SU-DHL-6 (cell line): Measurements from ENCODE around the gene ABLIM1.

Experiments used
- H2AFZ ChIP-seq: fragments of 200-600 bp; sonication (generic); 2 replicates; pipeline ENCODE4 v1.6.1; 2014; ENCODE audit warnings: low read depth, mild to moderate bottlenecking, moderate library complexity, mixed read lengths, antibody characterized with exemption, low read length; ENCODE audit not compliant: severe bottlenecking
- H3F3A ChIP-seq: fragments of 200-600 bp; shearing (Covaris generic); 2 replicates; pipeline ENCODE4 v1.6.0; 2016; ENCODE audit warnings: antibody characterized with exemption, mild to moderate bottlenecking; ENCODE audit not compliant: insufficient read depth
- H3K27ac ChIP-seq: fragments of 200-600 bp; sonication (generic); 2 replicates; pipeline ENCODE4 v1.5.1; 2016; ENCODE audit warnings: low read depth, mild to moderate bottlenecking, low read length, moderate library complexity, mixed read lengths
- H3K27me3 ChIP-seq: fragments of 200-600 bp; sonication (generic), shearing (Covaris generic); 2 replicates; pipeline ENCODE4 v1.6.0; 2014; ENCODE audit warnings: mild to moderate bottlenecking, low read length
- H3K36me3 ChIP-seq: fragments of 200-600 bp; sonication (generic); 2 replicates; pipeline ENCODE4 v1.6.1; 2014; ENCODE audit warnings: mild to moderate bottlenecking, low read length, mixed read lengths
- H3K4me2 ChIP-seq: fragments of 300-600, 200-600 bp; shearing (Covaris generic), sonication (generic); 2 replicates; pipeline ENCODE4 v1.6.0; 2014; ENCODE audit warnings: low read length, low read depth, mild to moderate bottlenecking; ENCODE audit not compliant: poor library complexity, severe bottlenecking
- H3K4me3 ChIP-seq: fragments of 200-600 bp; sonication (generic); 2 replicates; pipeline ENCODE4 v1.5.1; 2014; ENCODE audit warnings: antibody characterized with exemption, low read length, mild to moderate bottlenecking, mixed read lengths; ENCODE audit not compliant: insufficient read depth, poor library complexity, severe bottlenecking
- H3K79me2 ChIP-seq: fragments of 200-600 bp; sonication (generic); 2 replicates; pipeline ENCODE4 v1.6.1; 2014; ENCODE audit warnings: mild to moderate bottlenecking, low read length, moderate library complexity; ENCODE audit not compliant: insufficient read depth
- H3K9ac ChIP-seq: fragments of 200-600 bp; sonication (generic); 2 replicates; pipeline ENCODE4 v1.7.0; 2014; ENCODE audit warnings: mild to moderate bottlenecking, low read length
- H3K9me2 ChIP-seq: fragments of 200-600 bp; sonication (generic); replicated peaks from 2 replicates; pipeline ENCODE4 v1.6.1; 2014; ENCODE audit warnings: low read length; ENCODE audit not compliant: insufficient read depth
- H3K9me3 ChIP-seq: fragments of 200-600 bp; sonication (generic); 2 replicates; pipeline ENCODE4 v1.6.1; 2014; ENCODE audit warnings: low read length, mixed read lengths; ENCODE audit not compliant: insufficient read depth
- H4K20me1 ChIP-seq: fragments of 200-600 bp; sonication (generic); 2 replicates; pipeline ENCODE4 v1.6.1; 2014; ENCODE audit warnings: low read depth, mild to moderate bottlenecking, antibody characterized with exemption, low read length, moderate library complexity, mixed read lengths
- CTCF ChIP-seq: fragments of 200-600 bp; sonication (generic); IDR thresholded peaks from one replicate; pipeline ENCODE4 v1.5.1; 2017; ENCODE audit warnings: antibody characterized with exemption, mild to moderate bottlenecking, low read length, moderate library complexity; ENCODE audit not compliant: insufficient read depth, poor library complexity, severe bottlenecking
- EZH2phosphoT487 ChIP-seq: fragments of 200-600 bp; sonication (generic), shearing (Covaris generic); conservative IDR thresholded peaks from 2 replicates; pipeline ENCODE4 v1.6.1; 2018; ENCODE audit warnings: mild to moderate bottlenecking, antibody characterized with exemption, low read length, moderate library complexity, mixed read lengths

Gene ABLIM1

GRCh38 chr10:114477285-114477684 is 180.8 kb downstream of the ABLIM1 start:
- Histone ChIP-seq H3K27ac (no peak overlapping the region), H3K9me3 (no peaks in the 10 kb centered on the region), H3K79me2 (no peaks in the 10 kb centered on the region), H3K4me3 (no peak overlapping the region), H3K36me3 (0 out of 2 replicates have a peak, but pooled peaks cover 4% of the 10 kb centered on the region), H3K9me2 (no peaks in the 10 kb centered on the region), H3K4me2 (no peak overlapping the region), H3K27me3 (no peaks in the 10 kb centered on the region), H4K20me1 (no peaks in the 10 kb centered on the region), H3K9ac (no peak overlapping the region), H3F3A (0 out of 2 replicates have a peak, but pooled peaks cover 3% of the 10 kb centered on the region), H2AFZ (no peak overlapping the region)
- TF ChIP-seq EZH2phosphoT487 (no peak), CTCF (no peak)

- H4K20me1 ChIP-seq: no peaks in the 10 kb centered on the region
- H3F3A ChIP-seq: 0 out of 2 replicates have a peak, but pooled peaks cover 3% of the 10 kb centered on the region
- H3K27me3 ChIP-seq: no peaks in the 10 kb centered on the region
- TF ChIP-seq CTCF: no peak
- TF ChIP-seq EZH2phosphoT487: no peak
- H3K9me3 ChIP-seq: no peaks in the 10 kb centered on the region
- H3K79me2 ChIP-seq: no peaks in the 10 kb centered on the region
- no peaks in the 10 kb centered on the region for H3K36me3 ChIP-seq
- H3K9me2 ChIP-seq: no peaks in the 10 kb centered on the region
- no peak overlapping the region for H3K9ac ChIP-seq
- no peak overlapping the region for H2AFZ ChIP-seq
- H3K4me3 ChIP-seq: no peak overlapping the region
- no peak overlapping the region for H3K27ac ChIP-seq
- H3K4me2 ChIP-seq: no peak overlapping the region
These were observed 183.1 kb downstream of the ABLIM1 start for GRCh38 chr10:114474989-114475388.

GRCh38 chr10:114473776-114474175 is 184.3 kb downstream of the ABLIM1 start:
- no peak overlapping the region for H3K9ac ChIP-seq
- H3K27me3 ChIP-seq: no peaks in the 10 kb centered on the region
- H3K9me2 ChIP-seq: no peaks in the 10 kb centered on the region
- H3K9me3 ChIP-seq: no peaks in the 10 kb centered on the region
- no peaks in the 10 kb centered on the region for H3K79me2 ChIP-seq
- H2AFZ ChIP-seq: no peak overlapping the region
- H4K20me1 ChIP-seq: no peaks in the 10 kb centered on the region
- TF ChIP-seq CTCF (no peak), EZH2phosphoT487 (no peak)
- no peaks in the 10 kb centered on the region for H3K36me3 ChIP-seq
- no peak overlapping the region for H3K27ac ChIP-seq
- H3K4me3 ChIP-seq: no peak overlapping the region
- H3K4me2 ChIP-seq: no peak overlapping the region
- H3F3A ChIP-seq: 0 out of 2 replicates have a peak, but pooled peaks cover 3% of the 10 kb centered on the region
